GM23338 (cell line): Measurements from ENCODE around the gene HSPA12A.

Source experiments
- CREB1 ChIP-seq: fragments of 250-450 bp; sonication (Bioruptor Pico); IDR thresholded peaks from 2 replicates; pipeline ENCODE4 v1.5.0; 2020; ENCODE audit warnings: low read depth, mild to moderate bottlenecking, moderate library complexity
- CTCF ChIP-seq, 2 experiments: fragments of 200-600 bp in 1 of 2; sonication (generic) in 1 of 2; conservative IDR thresholded peaks; 2 replicates each; pipeline versions ENCODE4 v1.5.1 to v1.6.1; 2016 to 2017; ENCODE audit warnings: antibody characterized with exemption in 2 of 2, low read depth in 2 of 2, mild to moderate bottlenecking in 2 of 2, moderate library complexity in 1 of 2
- ETS1 ChIP-seq: IDR thresholded peaks from 2 replicates; pipeline ENCODE4 v1.6.1; 2016; ENCODE audit warnings: antibody characterized with exemption
- EZH2 ChIP-seq: fragments of 200-600 bp; sonication (generic); IDR thresholded peaks from one replicate; pipeline ENCODE4 v1.8.0; 2017; ENCODE audit warnings: antibody characterized with exemption, mild to moderate bottlenecking, low read depth; ENCODE audit not compliant: unreplicated experiment
- EZH2phosphoT487 ChIP-seq: fragments of 200-600 bp; sonication (generic); IDR thresholded peaks from one replicate; pipeline ENCODE4 v1.8.1; 2018; ENCODE audit warnings: antibody characterized with exemption; ENCODE audit not compliant: unreplicated experiment
- JUNB ChIP-seq: IDR thresholded peaks from one replicate; pipeline ENCODE4 v1.6.1; 2016; ENCODE audit warnings: antibody characterized with exemption; ENCODE audit not compliant: unreplicated experiment
- NANOG ChIP-seq: IDR thresholded peaks from 2 replicates; pipeline ENCODE4 v1.6.1; 2016; ENCODE audit warnings: antibody characterized with exemption, borderline replicate concordance
- POLR2AphosphoS5 ChIP-seq: IDR thresholded peaks from 2 replicates; pipeline ENCODE4 v1.6.1; 2016; ENCODE audit warnings: antibody characterized with exemption, low read depth
- REST ChIP-seq: IDR thresholded peaks from one replicate; pipeline ENCODE4 v1.6.1; 2018; ENCODE audit warnings: antibody characterized with exemption; ENCODE audit not compliant: unreplicated experiment
- STAT1 ChIP-seq: IDR thresholded peaks from one replicate; pipeline ENCODE4 v1.6.1; 2016; ENCODE audit warnings: antibody characterized with exemption; ENCODE audit not compliant: unreplicated experiment
- ZNF114 ChIP-seq: fragments of 250-450 bp; sonication (Bioruptor Pico); IDR thresholded peaks from 2 replicates; pipeline ENCODE4 v1.5.0; 2020; ENCODE audit warnings: mild to moderate bottlenecking, moderate library complexity
- ZNF331 ChIP-seq: fragments of 250-450 bp; sonication (Bioruptor Pico); IDR thresholded peaks from 2 replicates; pipeline ENCODE4 v1.5.0; 2020; ENCODE audit warnings: low read depth, mild to moderate bottlenecking, moderate library complexity
- ZNF462 ChIP-seq: fragments of 250-450 bp; sonication (Bioruptor Pico); IDR thresholded peaks from 2 replicates; pipeline ENCODE4 v1.5.0; 2020; ENCODE audit warnings: mild to moderate bottlenecking, moderate library complexity

GRCh38 chr10:116621476-116621875, 120.9 kb downstream of the HSPA12A start:
- TF ChIP-seq CTCF (conservative IDR thresholded peaks at IDR 0.05; ENCODE audit: low read depth in 2 of 2) (no peak), EZH2 (no peak), JUNB (no peak), POLR2AphosphoS5 (no peak), EZH2phosphoT487 (no peak), CREB1 (CRISPR knock-in tag) (no peak), REST (no peak), ZNF331 (CRISPR knock-in tag) (no peak), ETS1 (no peak), ZNF462 (no peak), NANOG (no peak), STAT1 (no peak), ZNF114 (CRISPR knock-in tag) (no peak)
